ENCODE results near the gene ADD1.

The ADD1 gene

GRCh38 chr4:2805712-2806389, 37.8 kb upstream of the ADD1 start:
- DNase-seq (ENCODE audit: low read depth in 2 of 2) = no peak

- DNase-seq (ENCODE audit: low read depth in 2 of 2) = no peak
Measured at GRCh38 chr4:2806390-2807355, 37.0 kb upstream of the ADD1 start.

DNA sequence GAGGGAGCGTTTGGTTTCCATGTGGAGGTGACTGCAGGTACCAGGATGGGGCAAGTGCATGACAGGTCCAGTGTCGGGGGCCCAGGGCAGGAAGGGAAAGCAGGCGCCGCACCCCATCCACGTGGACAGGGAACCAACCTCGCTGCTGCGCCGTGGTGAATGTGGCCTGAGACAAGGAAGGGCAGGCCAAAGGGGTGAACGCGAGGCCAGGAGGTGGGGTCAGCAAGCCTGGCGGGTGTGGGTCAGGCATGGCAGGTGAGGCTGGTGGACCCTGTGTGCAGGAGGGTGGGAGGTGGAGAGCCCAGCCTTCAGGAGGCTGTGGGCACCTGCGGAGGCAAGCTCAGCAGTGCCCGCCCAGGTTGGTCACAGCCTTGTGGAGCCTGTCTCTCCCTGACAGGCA, 36.1 kb upstream of the ADD1 start:
- no peak for DNase-seq (ENCODE audit: low read depth in 2 of 2)

GRCh38 chr4:2808001-2808400, 35.6 kb upstream of the ADD1 start:
- no peak for DNase-seq (ENCODE audit: low read depth in 2 of 2)

DNA sequence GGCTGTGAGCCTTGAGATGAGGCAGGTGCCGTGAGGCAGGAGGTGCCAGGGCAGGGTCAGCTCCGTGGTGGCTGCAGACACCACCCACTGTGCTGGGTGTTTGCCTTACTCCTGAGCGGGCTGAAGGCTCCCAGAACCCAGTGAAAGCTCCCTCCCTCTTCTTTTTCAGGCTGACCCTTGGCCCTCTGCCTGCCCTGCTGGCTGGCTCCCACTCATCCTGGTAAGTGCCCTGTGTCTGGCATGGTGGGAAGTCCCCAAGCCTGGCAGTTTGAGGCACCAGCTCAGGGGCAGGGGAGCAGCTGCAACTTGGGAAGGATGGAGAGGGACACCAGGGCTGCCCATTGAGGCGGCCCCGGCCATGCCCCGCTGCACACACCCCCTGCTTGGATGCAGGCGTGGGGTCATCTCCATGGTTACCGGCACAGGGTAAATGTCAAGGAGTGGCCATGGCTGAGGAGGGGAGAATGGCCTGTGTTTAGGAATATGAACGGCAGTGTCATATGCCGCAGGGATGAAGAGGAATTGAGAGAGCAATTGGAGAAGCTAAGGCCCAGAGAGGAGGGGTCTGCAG, 33.9 kb upstream of the ADD1 start:
- DNase-seq (ENCODE audit: low read depth in 2 of 2) = no peak

GRCh38 chr4:2810388-2810787, 33.3 kb upstream of the ADD1 start:
- DNase-seq (ENCODE audit: low read depth in 2 of 2) = no peak

GRCh38 chr4:2811830-2812611, 31.6 kb upstream of the ADD1 start:
- peak in 1 of 2 donors; percentile 51 for DNase-seq (ENCODE audit: low read depth in 2 of 2)

DNA sequence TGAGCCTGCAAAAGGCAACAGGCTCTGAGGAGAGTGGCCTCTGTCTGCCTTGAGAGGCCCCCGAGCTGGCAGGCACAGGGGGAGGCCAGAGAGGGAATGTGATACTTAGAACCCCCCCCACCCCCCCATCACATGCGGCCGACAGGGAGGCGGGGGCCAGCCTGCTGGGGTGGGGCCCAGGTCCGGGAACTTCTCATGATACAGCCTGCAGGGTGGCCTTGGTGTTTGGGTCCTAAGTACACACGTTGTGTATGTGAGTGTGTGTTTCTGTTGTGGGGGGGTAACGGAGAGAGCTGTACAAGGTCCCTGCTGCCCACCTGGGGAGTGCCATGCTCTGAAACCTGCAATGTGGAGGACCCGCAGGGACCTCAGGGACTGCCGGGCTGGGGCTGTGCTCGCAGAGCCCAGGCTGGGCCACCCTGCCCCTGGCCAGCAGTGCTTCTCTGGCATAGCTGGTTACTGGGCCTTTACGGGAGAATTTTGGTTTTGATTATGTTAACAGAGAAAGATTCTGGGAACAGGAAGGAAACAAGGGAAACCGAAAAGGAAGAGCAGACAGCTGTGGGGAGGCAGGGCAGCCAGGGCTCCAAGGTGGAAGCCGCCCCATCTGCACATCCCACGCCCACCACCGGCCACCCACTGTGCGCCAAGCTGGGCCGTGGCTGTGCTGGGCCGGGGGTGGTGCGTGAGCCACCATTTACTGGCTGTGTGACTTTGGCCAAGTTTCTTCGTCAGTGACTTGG, 30.9 kb upstream of the ADD1 start:
- no peak for DNase-seq (ENCODE audit: low read depth in 2 of 2)

DNA sequence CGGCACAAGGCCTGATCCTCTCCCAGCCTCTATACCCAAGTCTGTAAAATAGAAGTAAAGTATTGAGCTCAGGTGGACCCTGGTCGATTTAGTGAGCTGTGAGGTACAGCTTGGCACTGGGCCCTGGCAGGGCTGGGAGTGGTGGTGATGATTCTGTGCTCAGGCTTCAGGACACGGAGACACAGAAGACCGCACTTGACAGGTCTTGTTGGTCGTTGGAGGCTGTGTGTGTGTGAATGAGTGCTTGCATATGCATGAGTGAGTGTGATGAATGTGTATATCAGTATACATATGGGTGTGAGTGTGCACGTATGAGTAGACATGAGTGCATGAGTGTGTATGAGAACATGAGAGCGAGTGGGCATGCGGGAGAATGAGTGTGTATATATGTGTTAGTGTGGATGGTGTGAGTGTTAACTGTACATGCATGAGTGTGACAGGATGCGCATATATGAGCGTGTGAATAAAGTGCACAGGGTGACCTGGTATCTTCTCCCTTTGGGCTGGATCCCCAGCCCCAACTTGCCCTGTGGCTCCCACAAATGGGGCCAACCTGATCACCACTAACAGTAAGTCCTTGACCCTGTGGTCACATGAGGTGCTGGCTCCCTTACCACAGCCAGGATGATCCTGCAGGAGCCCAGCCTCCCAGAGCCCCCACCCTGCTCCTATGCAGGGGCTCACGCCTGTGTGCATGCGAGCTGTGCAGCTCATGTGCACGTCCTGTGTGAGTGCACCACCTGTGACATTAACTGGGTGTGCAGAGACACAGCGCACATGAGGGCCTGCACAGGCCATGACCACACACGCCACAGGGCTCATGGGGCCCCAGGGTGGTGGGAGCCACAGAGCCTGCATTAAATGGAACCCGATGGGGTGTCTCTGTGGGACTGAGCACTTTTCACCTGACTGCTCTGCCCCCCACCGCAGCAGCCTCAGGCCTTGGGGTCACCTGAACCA, 29.9 kb upstream of the ADD1 start:
- no peak for DNase-seq (ENCODE audit: low read depth in 2 of 2)

DNA sequence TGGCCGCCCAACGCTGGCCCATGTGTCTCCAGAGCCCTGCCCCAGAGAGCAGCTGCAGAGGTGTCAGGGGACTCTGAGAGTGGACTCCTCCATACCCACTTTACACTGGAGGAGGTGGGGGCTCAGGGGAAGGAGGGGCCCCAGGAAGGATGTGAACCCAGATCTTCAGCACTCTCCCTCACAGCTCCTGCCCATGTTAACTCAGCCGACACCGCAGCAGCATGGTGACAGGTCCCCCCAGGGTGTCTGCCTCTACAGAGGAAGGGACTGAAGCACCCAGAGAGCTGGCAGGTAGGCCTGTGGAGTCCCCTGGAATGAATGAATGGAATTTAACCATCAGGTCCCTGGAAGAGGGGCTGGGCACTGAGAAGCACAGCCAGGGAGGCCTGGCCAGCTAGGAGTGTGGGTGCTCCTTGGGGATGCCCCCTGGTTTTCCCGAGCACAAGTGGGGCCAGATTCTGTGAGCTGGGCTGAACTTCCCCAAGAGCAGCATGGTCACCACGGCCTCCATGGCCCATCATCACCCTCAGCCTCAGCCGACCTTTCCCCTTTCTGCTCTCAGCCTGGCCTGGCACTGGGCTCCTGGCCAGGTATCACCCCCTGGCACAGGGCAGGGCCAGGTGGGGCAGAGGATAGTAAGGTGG, 28.9 kb upstream of the ADD1 start:
- no peak for DNase-seq (ENCODE audit: low read depth in 2 of 2)

GRCh38 chr4:2816401-2816954, 27.2 kb upstream of the ADD1 start:
- no peak for DNase-seq (ENCODE audit: low read depth in 2 of 2)

DNA sequence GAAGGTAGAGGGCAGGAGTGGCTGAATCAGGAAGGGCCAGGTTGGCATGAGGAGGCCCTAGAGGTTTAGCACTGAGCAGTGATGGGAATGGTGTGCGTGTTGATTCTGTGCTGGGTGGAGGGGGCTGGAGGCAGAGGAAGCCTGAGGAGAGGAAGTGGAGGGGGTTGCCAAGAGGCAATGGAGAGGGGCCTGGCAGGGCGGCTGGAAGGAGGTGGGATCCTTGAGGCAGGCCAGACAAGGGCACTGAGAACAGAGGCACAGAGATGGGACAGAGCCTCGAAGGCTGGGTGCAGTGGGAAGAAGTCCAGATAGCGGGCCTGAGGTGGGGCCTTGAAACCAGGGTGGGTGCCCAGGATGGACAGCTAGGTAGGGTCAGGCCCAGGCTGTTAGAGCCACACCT, 26.5 kb upstream of the ADD1 start:
- DNase-seq (ENCODE audit: low read depth in 2 of 2) = no peak

DNA sequence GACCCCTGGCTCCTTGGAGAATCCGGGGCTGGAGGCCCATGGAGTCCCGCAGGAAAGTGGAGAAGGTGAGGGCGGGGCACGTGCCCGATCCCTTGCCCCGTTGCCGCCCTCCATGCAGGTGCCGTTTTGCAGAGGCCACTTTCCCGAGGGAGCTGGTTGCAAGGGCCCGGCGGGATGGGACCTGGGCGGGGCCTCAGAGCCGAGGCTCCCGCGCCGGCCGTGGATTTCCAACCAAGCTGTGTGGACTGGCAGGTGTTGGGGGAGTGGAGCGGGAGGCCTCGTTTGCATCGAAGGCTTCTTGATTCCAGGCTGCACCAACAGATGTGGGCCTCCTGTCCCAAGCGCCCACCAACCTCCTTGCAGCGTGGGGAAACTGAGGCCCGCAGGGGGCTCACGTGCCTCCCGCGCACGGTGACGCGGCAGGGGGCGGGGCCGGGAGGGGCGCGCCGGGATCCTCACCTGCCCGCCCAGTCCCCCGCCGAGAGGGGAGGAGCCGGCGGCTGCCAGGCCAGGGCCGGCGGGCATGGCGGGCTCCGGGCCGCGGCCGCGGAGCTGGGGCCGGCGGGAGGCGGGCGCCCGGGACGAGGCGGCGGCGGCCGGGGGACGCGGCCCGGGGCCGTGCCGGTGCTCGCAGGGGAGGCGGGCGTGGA, 25.8 kb upstream of the ADD1 start:
- DNase-seq (ENCODE audit: low read depth in 2 of 2) = no peak

- no peak for DNase-seq (ENCODE audit: low read depth in 2 of 2)
Measured at GRCh38 chr4:2818351-2818939, 25.2 kb upstream of the ADD1 start.

DNA sequence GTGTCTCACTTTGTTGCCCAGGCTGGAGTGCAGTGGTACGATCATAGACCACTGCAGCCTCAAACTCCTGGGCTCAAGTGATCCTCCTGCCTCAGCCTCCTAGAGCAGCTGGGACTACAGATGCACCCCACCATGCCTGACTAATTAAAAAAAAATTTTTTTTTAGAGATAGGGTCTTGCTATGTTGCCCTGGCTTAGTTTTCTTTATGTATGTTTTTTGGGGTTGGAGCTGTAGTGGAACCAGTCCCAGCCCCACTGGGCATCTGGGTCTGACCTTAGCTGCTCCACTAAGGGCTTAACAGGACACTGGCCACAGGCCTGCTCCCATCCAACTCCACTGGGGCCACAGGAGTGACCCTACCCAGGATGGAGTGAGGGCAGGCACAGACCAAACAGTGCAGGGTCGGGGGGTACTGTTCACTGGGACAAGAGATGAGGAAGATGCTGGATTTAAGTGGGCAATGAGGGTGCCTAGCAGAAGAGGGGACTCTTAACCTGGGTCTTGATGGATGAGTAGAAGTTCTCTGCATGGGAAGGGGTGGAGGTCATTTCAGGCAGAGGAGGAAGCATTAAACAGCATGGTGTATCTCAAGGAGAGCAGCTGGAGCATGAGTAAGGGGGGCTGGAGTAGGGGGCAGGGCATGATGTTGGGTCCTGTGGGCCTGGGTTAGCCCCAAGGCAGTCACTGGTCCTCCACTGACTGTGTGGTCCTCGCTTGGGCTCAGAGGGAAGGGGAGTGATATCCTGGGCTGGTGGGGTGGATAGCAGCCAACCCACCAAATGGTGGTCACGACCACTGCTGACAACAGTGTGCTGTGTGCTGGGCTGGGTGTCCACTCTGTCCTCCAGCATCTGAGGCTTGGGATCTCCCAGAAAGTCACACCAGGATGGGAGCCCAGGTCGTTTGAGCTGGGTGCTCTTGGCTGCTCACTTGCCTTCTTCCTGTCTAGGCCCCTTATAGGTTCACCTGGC, 24.1 kb upstream of the ADD1 start:
- DNase-seq (ENCODE audit: low read depth in 2 of 2) = no peak

DNA sequence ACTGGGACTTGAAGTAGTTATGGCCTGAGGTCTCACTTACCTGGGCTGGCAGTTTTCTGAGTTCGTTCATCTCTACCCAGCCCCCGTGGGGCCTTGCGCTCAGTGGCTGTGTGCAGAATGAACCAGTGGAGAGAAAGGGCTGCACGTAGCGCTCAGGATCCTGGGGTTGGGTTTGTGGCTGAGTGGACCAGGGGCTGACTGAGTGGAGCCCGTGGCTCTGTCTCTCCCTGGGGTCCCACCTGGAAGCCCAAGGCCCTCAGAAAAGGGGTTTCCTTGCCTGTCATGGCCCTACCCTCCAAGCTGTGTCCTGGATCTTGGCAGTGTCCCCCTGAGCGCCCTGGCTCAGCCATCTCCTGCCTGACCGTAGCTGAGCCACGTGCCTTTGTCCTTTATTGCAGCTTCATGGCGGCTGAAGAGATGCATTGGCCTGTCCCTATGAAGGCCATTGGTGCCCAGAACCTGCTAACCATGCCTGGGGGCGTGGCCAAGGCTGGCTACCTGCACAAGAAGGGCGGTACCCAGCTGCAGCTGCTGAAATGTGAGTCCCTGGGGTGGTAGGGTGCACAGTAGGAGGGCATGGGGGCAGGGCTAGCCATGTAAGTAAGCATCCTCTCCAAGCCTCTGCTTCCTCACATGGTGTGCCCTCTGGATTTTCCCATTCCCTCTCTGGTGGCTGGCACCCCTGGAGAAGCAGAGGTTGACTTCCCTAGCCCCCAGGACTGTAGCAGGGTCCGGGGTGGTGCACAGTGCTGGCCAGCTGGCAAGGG, 23.2 kb upstream of the ADD1 start:
- DNase-seq (ENCODE audit: low read depth in 2 of 2) = no peak
